ENCODE data around the gene UNC45A. TPM values are rescaled to one million over a fixed set of nuclear protein-coding genes. Genes with fewer than 3 reads are reported as not detected.
A peak's percentile ranks its signal among the peaks of the same experiment; 100 is the strongest.
"Not testable (repeated sequence)": the region's sequence is repeated elsewhere in the genome, so short reads cannot be mapped to it uniquely, and the experiment has no call there.

The UNC45A gene
- polyA plus RNA-seq, 6 donors from 2014 or later = 54.9 to 76.1 (median 60.9) TPM

DNA sequence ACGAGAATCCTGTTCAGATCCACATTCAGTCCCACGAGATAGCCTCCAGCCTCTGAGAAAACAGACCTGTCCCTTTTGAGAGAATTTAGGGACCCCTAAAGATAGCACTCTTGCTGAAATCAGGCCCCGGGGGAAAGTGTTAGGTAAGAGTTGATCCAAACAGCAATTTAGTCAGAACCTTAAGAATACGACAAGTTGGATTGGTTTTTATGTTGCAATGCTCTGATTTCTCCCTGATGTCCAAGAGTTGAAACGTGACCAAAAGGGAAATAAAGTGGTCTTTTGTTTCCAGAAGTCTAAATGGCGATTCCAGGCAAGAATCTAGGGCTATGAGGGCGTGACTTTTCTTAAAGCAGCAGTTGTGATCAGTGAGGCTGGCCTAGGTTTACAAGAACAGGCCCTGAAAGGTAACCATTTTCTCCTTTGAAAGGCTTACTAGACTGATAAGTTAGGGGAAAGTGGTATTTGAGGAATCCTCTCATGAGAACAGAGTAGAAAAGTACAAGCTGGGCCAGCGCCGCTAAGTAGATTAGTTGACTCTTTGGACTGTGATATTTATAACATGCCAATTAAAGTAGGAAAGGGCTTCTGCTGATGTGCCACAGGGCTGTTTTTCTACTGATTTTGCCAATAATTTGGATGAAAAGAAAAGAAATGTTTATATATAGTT lies 27.1 kb upstream of the UNC45A start:
- Mint-ChIP-seq H3K27me3 (no peaks in the 10 kb centered on the region), H3K9me3 (no peaks in the 10 kb centered on the region), H3K4me3 (peak overlapping the region in 1 of 8 donors; percentile 47), H3K36me3 (peaks cover 14 to 21% of the 10 kb centered on the region in 2 donors), H3K27ac (peak overlapping the region in 1 of 6 donors; percentile 11), H3K4me1 (peaks cover 12 to 17% (median 15%) of the 10 kb centered on the region in 3 donors)
- ATAC-seq (ENCODE audit: low read depth in 2 of 2) (no peak), DNase-seq (no peak)

- H3K27me3 Mint-ChIP-seq; ATAC-seq (ENCODE audit: low read depth in 2 of 2); H3K4me1 Mint-ChIP-seq; H3K9me3 Mint-ChIP-seq; DNase-seq; H3K4me3 Mint-ChIP-seq: not testable (repeated sequence)
- Mint-ChIP-seq H3K27ac (peak overlapping the region in 1 of 6 donors; percentile 85), H3K36me3 (peaks cover 14 to 21% of the 10 kb centered on the region in 2 donors)
Observed at GRCh38 chr15:90909449-90909848, 25.6 kb upstream of the UNC45A start.

- no peak overlapping the region for H3K4me3 Mint-ChIP-seq
- H3K4me1 Mint-ChIP-seq = peaks cover 3 to 9% (median 6%) of the 10 kb centered on the region in 3 donors
Observed at GRCh38 chr15:90909976-90910375, 25.1 kb upstream of the UNC45A start.

GRCh38 chr15:90910441-90911301 lies 24.4 kb upstream of the UNC45A start:
- H3K4me3 Mint-ChIP-seq = no peak overlapping the region
- H3K9me3 Mint-ChIP-seq = no peaks in the 10 kb centered on the region
- no peaks in the 10 kb centered on the region for H3K27me3 Mint-ChIP-seq
- H3K4me1 Mint-ChIP-seq = peaks cover 4 to 9% (median 8%) of the 10 kb centered on the region in 3 donors
- peaks cover 7 to 15% of the 10 kb centered on the region in 2 donors for H3K36me3 Mint-ChIP-seq
- DNase-seq = no peak
- no peak for ATAC-seq (ENCODE audit: low read depth in 2 of 2)
- no peak overlapping the region for H3K27ac Mint-ChIP-seq

More at GRCh38 chr15:90909976-90910375, 25.1 kb upstream of the UNC45A start:
- no peak for ATAC-seq (ENCODE audit: low read depth in 2 of 2)
- Mint-ChIP-seq H3K9me3 (no peaks in the 10 kb centered on the region), H3K36me3 (peaks cover 14 to 21% of the 10 kb centered on the region in 2 donors), H3K27me3 (no peaks in the 10 kb centered on the region), H3K27ac (no peak overlapping the region)
- DNase-seq = no peak

DNA sequence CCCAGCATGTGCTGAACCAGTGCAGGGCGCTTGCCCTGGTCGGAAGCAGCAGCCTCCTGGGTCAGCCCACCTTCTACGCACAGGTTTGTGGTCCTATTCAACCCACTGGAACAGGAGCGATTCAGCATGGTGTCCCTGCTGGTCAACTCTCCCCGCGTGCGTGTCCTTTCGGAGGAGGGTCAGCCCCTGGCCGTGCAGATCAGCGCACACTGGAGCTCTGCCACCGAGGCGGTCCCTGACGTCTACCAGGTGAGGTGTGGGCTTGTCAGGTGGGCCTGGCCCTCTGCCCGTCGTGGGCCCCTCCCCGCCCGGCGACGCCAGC lies 23.8 kb upstream of the UNC45A start:
- DNase-seq (no peak), ATAC-seq (ENCODE audit: low read depth in 2 of 2) (no peak)
- Mint-ChIP-seq H3K27ac (no peak overlapping the region), H3K4me3 (no peak overlapping the region), H3K9me3 (no peaks in the 10 kb centered on the region), H3K36me3 (peaks cover 1 to 10% of the 10 kb centered on the region in 2 donors), H3K27me3 (no peaks in the 10 kb centered on the region), H3K4me1 (peaks cover 8 to 9% (median 9%) of the 10 kb centered on the region in 3 donors)

GRCh38 chr15:90911906-90912769 lies 22.9 kb upstream of the UNC45A start:
- Mint-ChIP-seq H3K4me1 (peaks cover 8 to 12% (median 9%) of the 10 kb centered on the region in 3 donors), H3K36me3 (peaks cover 8 to 18% of the 10 kb centered on the region in 2 donors), H3K9me3 (no peaks in the 10 kb centered on the region), H3K27ac (no peak overlapping the region), H3K4me3 (no peak overlapping the region), H3K27me3 (no peaks in the 10 kb centered on the region)
- DNase-seq (no peak), ATAC-seq (ENCODE audit: low read depth in 2 of 2) (no peak)

GRCh38 chr15:90912770-90913075 lies 22.4 kb upstream of the UNC45A start:
- DNase-seq (no peak), ATAC-seq (ENCODE audit: low read depth in 2 of 2) (no peak)
- Mint-ChIP-seq H3K36me3 (peaks cover 14 to 18% of the 10 kb centered on the region in 2 donors), H3K4me3 (no peak overlapping the region), H3K9me3 (no peaks in the 10 kb centered on the region), H3K4me1 (peaks cover 8 to 12% (median 9%) of the 10 kb centered on the region in 3 donors), H3K27me3 (no peaks in the 10 kb centered on the region), H3K27ac (no peak overlapping the region)

DNA sequence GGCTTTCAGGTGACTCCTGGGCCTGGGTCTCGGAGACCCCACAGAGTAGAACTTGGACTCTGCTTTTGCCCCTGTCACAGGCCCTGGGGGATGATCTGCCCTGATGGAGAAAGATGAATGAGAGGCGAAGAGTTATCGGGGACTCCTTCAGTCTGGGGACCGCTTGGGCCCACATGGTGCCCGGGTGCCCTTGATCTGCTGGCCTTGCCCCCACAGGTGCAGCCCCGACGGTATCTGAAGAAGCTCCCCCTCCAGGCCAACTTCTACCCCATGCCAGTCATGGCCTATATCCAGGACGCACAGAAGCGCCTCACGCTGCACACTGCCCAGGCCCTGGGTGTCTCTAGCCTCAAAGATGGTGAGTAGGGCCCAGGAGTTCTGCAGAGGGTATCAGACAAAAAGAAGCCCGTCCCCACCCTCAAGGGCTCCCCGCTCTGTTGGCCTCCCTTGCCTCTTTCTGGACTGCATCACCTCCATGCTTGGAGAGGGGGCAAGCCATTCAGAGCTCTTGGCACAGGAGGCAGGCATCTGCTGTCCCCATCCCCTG lies 21.6 kb upstream of the UNC45A start:
- DNase-seq = no peak
- Mint-ChIP-seq H3K4me3 (peak overlapping the region in 2 of 8 donors; percentile 22 to 47), H3K27ac (no peak overlapping the region), H3K27me3 (no peaks in the 10 kb centered on the region), H3K4me1 (peaks cover 8 to 12% (median 9%) of the 10 kb centered on the region in 3 donors), H3K36me3 (peaks cover 19 to 22% of the 10 kb centered on the region in 2 donors), H3K9me3 (no peaks in the 10 kb centered on the region)
- ATAC-seq (ENCODE audit: low read depth in 2 of 2) = no peak

DNA sequence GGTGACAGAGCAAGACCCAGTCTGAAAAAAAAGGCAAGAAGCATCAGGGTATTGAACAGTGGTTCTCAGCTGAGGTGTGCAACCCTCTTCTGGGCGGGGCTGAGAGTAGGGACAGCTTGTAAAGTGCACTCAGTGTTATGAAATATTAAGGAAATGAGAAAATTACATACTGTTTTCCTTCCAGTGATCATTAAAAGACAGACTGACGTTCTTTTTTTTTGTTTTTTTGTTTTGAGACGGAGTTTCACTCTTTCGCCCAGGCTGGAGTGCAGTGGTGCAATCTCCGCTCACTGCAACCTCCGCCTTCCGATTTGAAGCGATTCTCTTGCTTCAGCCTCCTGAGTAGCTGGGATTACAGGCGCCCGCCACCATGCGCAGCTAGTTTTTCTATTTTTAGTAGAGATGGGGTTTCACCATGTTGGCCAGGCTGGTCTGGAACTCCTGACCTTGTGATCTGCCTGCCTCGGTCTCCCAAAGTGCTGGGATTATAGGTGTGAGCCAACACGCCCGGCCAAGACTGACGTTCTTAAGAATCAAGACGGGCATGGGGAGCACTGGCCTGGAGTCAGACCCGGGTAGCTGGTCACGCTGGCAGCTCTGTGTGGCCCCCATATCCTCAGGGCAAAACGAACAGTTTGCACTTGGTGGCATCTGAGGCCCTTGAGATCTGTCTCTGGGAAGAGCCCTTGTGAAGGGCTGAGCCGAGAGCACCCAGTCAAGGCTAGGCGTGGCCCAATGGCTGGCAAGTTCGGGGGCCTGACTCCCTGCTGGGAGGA lies 20.6 kb upstream of the UNC45A start:
- Mint-ChIP-seq H3K27me3 (no peaks in the 10 kb centered on the region), H3K4me3 (peak overlapping the region in 1 of 8 donors; percentile 30), H3K9me3 (no peaks in the 10 kb centered on the region), H3K27ac (peak overlapping the region in 1 of 6 donors; percentile 49), H3K4me1 (peaks cover 8 to 12% (median 9%) of the 10 kb centered on the region in 3 donors), H3K36me3 (peaks cover 19 to 27% of the 10 kb centered on the region in 2 donors)
- ATAC-seq (ENCODE audit: low read depth in 2 of 2) (no peak), DNase-seq (no peak)

GRCh38 chr15:90915216-90915807 lies 19.8 kb upstream of the UNC45A start:
- peaks cover 19 to 34% of the 10 kb centered on the region in 2 donors for H3K36me3 Mint-ChIP-seq
- ATAC-seq (ENCODE audit: low read depth in 2 of 2) (no peak), DNase-seq (no peak)
- H3K9me3 Mint-ChIP-seq = no peaks in the 10 kb centered on the region
- H3K27ac Mint-ChIP-seq = peak overlapping the region in 1 of 6 donors; percentile 65
- no peaks in the 10 kb centered on the region for H3K27me3 Mint-ChIP-seq
- peak overlapping the region in 3 of 8 donors; percentile 27 to 65 (median 59) for H3K4me3 Mint-ChIP-seq
- H3K4me1 Mint-ChIP-seq = peaks cover 8 to 12% (median 9%) of the 10 kb centered on the region in 3 donors

- Mint-ChIP-seq H3K4me1 (peaks cover 8 to 12% (median 9%) of the 10 kb centered on the region in 3 donors), H3K9me3 (no peaks in the 10 kb centered on the region), H3K36me3 (peaks cover 19 to 35% of the 10 kb centered on the region in 2 donors), H3K4me3 (peak overlapping the region in 4 of 8 donors; percentile 27 to 65 (median 53)), H3K27ac (peak overlapping the region in 5 of 6 donors; percentile 70 to 80 (median 78)), H3K27me3 (no peaks in the 10 kb centered on the region)
- DNase-seq = no peak
- peak; percentile 30 to 52 for ATAC-seq (ENCODE audit: low read depth in 2 of 2)
Observed at GRCh38 chr15:90915808-90916440, 19.2 kb upstream of the UNC45A start.

- ATAC-seq (ENCODE audit: low read depth in 2 of 2) (no peak), DNase-seq (no peak)
- peak overlapping the region in 3 of 6 donors; percentile 10 to 79 (median 21) for H3K27ac Mint-ChIP-seq
- peaks cover 8 to 12% (median 9%) of the 10 kb centered on the region in 3 donors for H3K4me1 Mint-ChIP-seq
- peaks cover 23 to 40% of the 10 kb centered on the region in 2 donors for H3K36me3 Mint-ChIP-seq
- H3K9me3 Mint-ChIP-seq = no peaks in the 10 kb centered on the region
- H3K27me3 Mint-ChIP-seq = no peaks in the 10 kb centered on the region
- H3K4me3 Mint-ChIP-seq = peak overlapping the region in 1 of 8 donors; percentile 4
Observed at GRCh38 chr15:90916461-90916860, 18.6 kb upstream of the UNC45A start.
